ENCODE results near the gene CABLES1.

Gene CABLES1

GRCh38 chr18:23268641-23269040 lies 133.4 kb downstream of the CABLES1 start:
- TF ChIP-seq CTCF (IDR thresholded peaks at IDR 0.05): no peak

- TF ChIP-seq CTCF (IDR thresholded peaks at IDR 0.05): no peak
Observed at GRCh38 chr18:23269928-23270327, 134.6 kb downstream of the CABLES1 start.

GRCh38 chr18:23270986-23271680 lies 135.8 kb downstream of the CABLES1 start:
- no peak for TF ChIP-seq CTCF (IDR thresholded peaks at IDR 0.05)

GRCh38 chr18:23272498-23273232 lies 137.4 kb downstream of the CABLES1 start:
- TF ChIP-seq CTCF (IDR thresholded peaks at IDR 0.05): no peak

GRCh38 chr18:23273443-23273966 lies 138.2 kb downstream of the CABLES1 start:
- no peak for TF ChIP-seq CTCF (IDR thresholded peaks at IDR 0.05)

- TF ChIP-seq CTCF (IDR thresholded peaks at IDR 0.05): no peak
Observed at GRCh38 chr18:23274638-23275482, 139.6 kb downstream of the CABLES1 start.

GRCh38 chr18:23276451-23276850 lies 141.2 kb downstream of the CABLES1 start:
- TF ChIP-seq CTCF (IDR thresholded peaks at IDR 0.05): no peak
